Lower lobe of right lung (tissue), 2 donors: ENCODE data around the gene OR7G1. TPM values are rescaled to one million over a fixed set of nuclear protein-coding genes. Genes with fewer than 3 reads are reported as not detected.

ENCODE experiments used
- ATAC-seq, 2 donors: fragments of 200-7000 bp; cut with Tn5 transposase; one replicate each; pipeline ENCODE4 v1.9.1; 2020 to 2022; ENCODE audit warnings: mild to moderate bottlenecking in 2 of 2, moderate library complexity in 2 of 2
- DNase-seq: peaks from one replicate; pipeline ENCODE4 v3.0.0-alpha.2; 2020
- H3K27ac ChIP-seq: fragments of 200-600 bp; one replicate; pipeline ENCODE4 v1.8.0; 2022
- H3K27me3 ChIP-seq: fragments of 200-600 bp; one replicate; pipeline ENCODE4 v1.8.0; 2022; ENCODE audit warnings: low read depth
- H3K36me3 ChIP-seq: fragments of 200-600 bp; one replicate; pipeline ENCODE4 v1.8.0; 2022; ENCODE audit warnings: mild to moderate bottlenecking
- H3K4me1 ChIP-seq: fragments of 200-600 bp; one replicate; pipeline ENCODE4 v1.8.0; 2022
- H3K4me3 ChIP-seq: fragments of 200-600 bp; one replicate; pipeline ENCODE4 v1.8.0; 2022; ENCODE audit warnings: mild to moderate bottlenecking
- H3K9me3 ChIP-seq: fragments of 200-600 bp; one replicate; pipeline ENCODE4 v1.8.0; 2022
- intact Hi-C: fragments of 100-400 bp; cut with DNase I; formaldehyde crosslinking; loops from one replicate; pipeline ENCODE4 v1.11.0; 2022
- long read RNA-seq: library from polyadenylated mRNA; unstranded; transcript quantifications from one replicate; pipeline ENCODE4 v2.0.0, GENCODE V29; 2021
- total RNA-seq: library from RNA; stranded (reverse); fragmentation: NEBNext Ultra II Directional; extraction: Animal tissue kit (Norgen Biotek cat#: 25700); gene quantifications from one replicate; pipeline ENCODE4 v1.2.1, GENCODE V29; 2021
- TF ChIP-seq, protein P1 (sequence below): fragments of 200-600 bp; IDR thresholded peaks from one replicate; pipeline ENCODE4 v1.8.0; 2022; ENCODE audit warnings: antibody characterized with exemption, mild to moderate bottlenecking
- donor health status: DM: no; HTN: yes; CAD: no; lungs with severe emphysema.

OR7G1 gene, protein sequence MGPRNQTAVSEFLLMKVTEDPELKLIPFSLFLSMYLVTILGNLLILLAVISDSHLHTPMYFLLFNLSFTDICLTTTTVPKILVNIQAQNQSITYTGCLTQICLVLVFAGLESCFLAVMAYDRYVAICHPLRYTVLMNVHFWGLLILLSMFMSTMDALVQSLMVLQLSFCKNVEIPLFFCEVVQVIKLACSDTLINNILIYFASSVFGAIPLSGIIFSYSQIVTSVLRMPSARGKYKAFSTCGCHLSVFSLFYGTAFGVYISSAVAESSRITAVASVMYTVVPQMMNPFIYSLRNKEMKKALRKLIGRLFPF
- not detected for total RNA-seq
- long read RNA-seq = 0 reads

DNA sequence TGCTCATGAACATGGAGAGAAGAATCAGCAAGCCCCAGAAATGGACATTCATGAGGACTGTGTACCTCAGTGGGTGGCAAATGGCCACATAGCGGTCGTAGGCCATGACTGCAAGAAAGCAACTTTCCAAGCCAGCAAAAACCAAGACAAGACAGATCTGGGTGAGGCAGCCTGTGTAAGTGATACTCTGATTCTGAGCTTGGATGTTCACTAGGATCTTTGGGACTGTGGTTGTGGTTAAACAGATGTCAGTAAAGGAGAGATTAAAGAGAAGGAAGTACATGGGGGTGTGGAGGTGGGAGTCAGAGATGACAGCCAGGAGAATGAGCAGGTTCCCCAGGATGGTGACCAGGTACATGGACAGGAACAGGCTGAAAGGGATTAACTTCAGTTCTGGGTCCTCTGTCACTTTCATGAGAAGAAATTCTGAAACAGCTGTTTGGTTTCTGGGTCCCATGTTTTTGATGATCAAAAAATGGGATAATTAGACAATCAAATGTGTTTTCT lies at the start of gene OR7G1:
Gene OR7G1, minus strand, starts transcription at position 457 of the 507 bp plus-strand sequence. Its CDS starts 0 bp downstream, at position 457.
- TF ChIP-seq, protein P1, sequence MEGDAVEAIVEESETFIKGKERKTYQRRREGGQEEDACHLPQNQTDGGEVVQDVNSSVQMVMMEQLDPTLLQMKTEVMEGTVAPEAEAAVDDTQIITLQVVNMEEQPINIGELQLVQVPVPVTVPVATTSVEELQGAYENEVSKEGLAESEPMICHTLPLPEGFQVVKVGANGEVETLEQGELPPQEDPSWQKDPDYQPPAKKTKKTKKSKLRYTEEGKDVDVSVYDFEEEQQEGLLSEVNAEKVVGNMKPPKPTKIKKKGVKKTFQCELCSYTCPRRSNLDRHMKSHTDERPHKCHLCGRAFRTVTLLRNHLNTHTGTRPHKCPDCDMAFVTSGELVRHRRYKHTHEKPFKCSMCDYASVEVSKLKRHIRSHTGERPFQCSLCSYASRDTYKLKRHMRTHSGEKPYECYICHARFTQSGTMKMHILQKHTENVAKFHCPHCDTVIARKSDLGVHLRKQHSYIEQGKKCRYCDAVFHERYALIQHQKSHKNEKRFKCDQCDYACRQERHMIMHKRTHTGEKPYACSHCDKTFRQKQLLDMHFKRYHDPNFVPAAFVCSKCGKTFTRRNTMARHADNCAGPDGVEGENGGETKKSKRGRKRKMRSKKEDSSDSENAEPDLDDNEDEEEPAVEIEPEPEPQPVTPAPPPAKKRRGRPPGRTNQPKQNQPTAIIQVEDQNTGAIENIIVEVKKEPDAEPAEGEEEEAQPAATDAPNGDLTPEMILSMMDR = no peak
- H3K4me1 ChIP-seq = no peaks in the 10 kb centered on the region
- no peaks in the 10 kb centered on the region for H3K9me3 ChIP-seq
- ATAC-seq = no peak
- intact Hi-C loops = no loop called here
- H3K4me3 ChIP-seq = no peak within 1 kb of the TSS
- no peak within 1 kb of the TSS for H3K27ac ChIP-seq
- peaks cover 9% of the 10 kb centered on the region for H3K27me3 ChIP-seq
- DNase-seq = no peak
- H3K36me3 ChIP-seq = no peaks in the 10 kb centered on the region

DNA sequence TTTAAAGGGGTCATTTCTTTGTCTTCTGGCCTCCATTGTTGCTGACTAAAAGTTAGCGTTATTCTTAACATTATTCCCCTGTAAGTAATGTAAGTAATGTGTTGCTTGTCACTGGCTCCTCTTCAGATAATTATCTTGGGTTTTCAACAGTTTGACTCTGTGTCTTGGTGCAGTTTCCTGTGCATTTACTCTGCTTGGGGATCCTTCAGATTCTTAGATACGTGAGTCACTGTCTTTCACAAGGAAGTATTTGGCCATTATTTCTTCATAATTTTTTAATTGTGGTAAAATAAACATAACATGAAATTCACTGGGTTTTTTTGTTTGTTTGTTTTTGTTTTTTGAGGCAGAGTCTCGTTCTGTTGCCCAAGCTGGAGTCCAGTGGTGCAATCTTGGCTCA lies 49.7 kb upstream of the OR7G1 start:
- TF ChIP-seq, protein P1 = no peak
- ATAC-seq = no peak
- DNase-seq = no peak
- Histone ChIP-seq H3K4me3 (no peak overlapping the region), H3K27ac (no peak overlapping the region), H3K9me3 (peaks cover 23% of the 10 kb centered on the region), H3K27me3 (no peaks in the 10 kb centered on the region), H3K36me3 (peaks cover 33% of the 10 kb centered on the region), H3K4me1 (no peaks in the 10 kb centered on the region)
- intact Hi-C loops = no loop called here

DNA sequence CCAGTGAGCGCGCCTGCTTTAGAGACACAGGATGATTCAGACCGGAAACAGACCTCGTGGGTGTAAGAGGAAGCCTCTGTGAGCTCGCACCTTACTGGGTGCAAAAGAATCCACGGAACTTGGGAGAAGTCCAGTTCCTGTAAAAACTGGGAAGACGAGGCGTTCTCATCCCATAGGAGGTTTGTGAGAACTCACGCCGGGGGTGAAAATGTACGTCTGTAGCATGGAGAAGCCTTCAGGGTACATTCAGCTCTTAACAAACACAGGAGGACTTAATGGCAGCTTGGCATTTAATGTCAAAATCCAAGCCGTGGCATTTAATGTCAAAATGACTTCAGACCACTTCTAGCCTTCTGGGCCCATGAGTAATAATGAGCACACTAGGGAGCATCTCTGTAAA lies 45.9 kb upstream of the OR7G1 start:
- H3K4me3 ChIP-seq = no peak overlapping the region
- H3K4me1 ChIP-seq = no peaks in the 10 kb centered on the region
- H3K27ac ChIP-seq = no peak overlapping the region
- no peaks in the 10 kb centered on the region for H3K27me3 ChIP-seq
- ATAC-seq (no peak), DNase-seq (no peak)
- H3K36me3 ChIP-seq = peaks cover 72% of the 10 kb centered on the region
- intact Hi-C loops = no loop called here
- TF ChIP-seq, protein P1 = no peak
- H3K9me3 ChIP-seq = peaks cover 34% of the 10 kb centered on the region

DNA sequence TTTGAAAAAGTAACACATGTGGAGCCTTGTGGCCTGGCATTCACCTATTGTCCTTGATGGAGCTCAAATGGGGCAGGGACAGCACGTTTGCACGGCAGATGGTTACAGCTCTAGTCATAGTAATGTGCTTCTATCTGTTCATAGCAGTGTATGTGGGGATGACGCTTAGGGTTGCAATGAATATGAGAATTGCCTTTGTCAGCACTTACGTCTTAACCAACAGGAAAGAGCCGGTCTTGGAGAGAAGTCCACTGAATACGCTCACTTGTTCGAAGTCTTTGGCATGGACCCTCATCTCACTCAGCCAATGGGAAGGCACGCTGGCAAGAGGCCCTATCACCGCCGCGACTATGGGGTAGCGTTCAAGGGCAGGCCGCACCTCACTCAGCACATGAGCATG lies 44.3 kb upstream of the OR7G1 start:
- H3K9me3 ChIP-seq = peaks cover 41% of the 10 kb centered on the region
- H3K4me1 ChIP-seq = no peaks in the 10 kb centered on the region
- H3K36me3 ChIP-seq = peaks cover 80% of the 10 kb centered on the region
- DNase-seq (no peak), ATAC-seq (peak in 1 of 2 donors; percentile 23)
- intact Hi-C loops = no loop called here
- no peak overlapping the region for H3K4me3 ChIP-seq
- TF ChIP-seq, protein P1 = no peak
- no peaks in the 10 kb centered on the region for H3K27me3 ChIP-seq
- H3K27ac ChIP-seq = no peak overlapping the region

DNA sequence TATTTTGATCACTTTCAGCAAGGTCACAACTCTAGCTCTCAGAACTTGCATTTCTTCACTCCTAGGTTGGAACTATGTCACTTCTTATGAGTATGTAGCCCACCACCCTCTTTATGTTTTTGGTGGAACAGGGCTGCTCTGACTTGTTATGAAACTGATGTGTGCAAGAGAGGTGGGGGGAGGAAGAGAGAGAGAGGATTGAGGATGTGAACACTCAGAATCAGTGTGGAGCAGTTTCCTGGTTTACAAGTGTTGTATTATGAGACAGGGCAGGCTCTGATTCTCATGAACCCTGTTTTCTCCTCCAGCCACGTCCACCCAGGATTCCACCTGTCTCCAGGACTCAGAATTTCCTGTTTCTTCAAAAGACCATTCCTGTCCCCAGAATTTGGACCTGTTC lies 40.7 kb upstream of the OR7G1 start:
- H3K4me1 ChIP-seq = no peaks in the 10 kb centered on the region
- intact Hi-C loops = no loop called here
- no peak for DNase-seq
- H3K4me3 ChIP-seq = no peak overlapping the region
- no peaks in the 10 kb centered on the region for H3K27me3 ChIP-seq
- peaks cover 57% of the 10 kb centered on the region for H3K9me3 ChIP-seq
- no peak overlapping the region for H3K27ac ChIP-seq
- H3K36me3 ChIP-seq = peaks cover 65% of the 10 kb centered on the region
- TF ChIP-seq, protein P1 = no peak
- ATAC-seq = no peak
